CD4-positive, alpha-beta memory T cell (primary cell): ENCODE results near the gene SLC35F3. TPM values are rescaled to one million over a fixed set of nuclear protein-coding genes. Genes with fewer than 3 reads are reported as not detected.
A peak's percentile ranks its signal among the peaks of the same experiment; 100 is the strongest.
"Not testable (repeated sequence)": the region's sequence is repeated elsewhere in the genome, so short reads cannot be mapped to it uniquely, and the experiment has no call there.

Experiments
- CTCF ChIA-PET: fragments of 350-600 bp; sonication (Branson Sonifier 250); formaldehyde crosslinking; loops from one replicate; lab custom pipeline; 2021; ENCODE audit warnings: inconsistent platforms; ENCODE audit not compliant: partially characterized antibody; lab: Charles Lee
- POLR2A ChIA-PET: fragments of 350-600 bp; sonication (Branson Sonifier 250); formaldehyde crosslinking; loops from one replicate; lab custom pipeline; 2021; ENCODE audit not compliant: partially characterized antibody; lab: Charles Lee
- DNase-seq, 5 donors: peaks; one replicate each; pipeline versions ENCODE4 v3.0.0 to v3.0.0-alpha.2; 2020 to 2022; ENCODE audit warnings: mixed read lengths in 1 of 5
- H3K27ac ChIP-seq: one replicate; pipeline ENCODE4 v1.7.0; 2013; ENCODE audit warnings: low read depth, low read length
- H3K27me3 ChIP-seq: 2 replicates; pipeline ENCODE4 v1.7.0; 2013; ENCODE audit warnings: mild to moderate bottlenecking, low read length, moderate library complexity; ENCODE audit not compliant: insufficient read depth
- H3K36me3 ChIP-seq: 2 replicates; pipeline ENCODE4 v1.7.0; 2013; ENCODE audit warnings: mild to moderate bottlenecking, low read length, moderate library complexity; ENCODE audit not compliant: insufficient read depth
- H3K4me1 ChIP-seq: 2 replicates; pipeline ENCODE4 v1.7.0; 2013; ENCODE audit warnings: mild to moderate bottlenecking, low read length, moderate library complexity; ENCODE audit not compliant: insufficient read depth
- H3K4me3 ChIP-seq, 2 donors: one replicate each; pipeline ENCODE4 v1.7.0; 2013; ENCODE audit warnings: low read length in 2 of 2, mild to moderate bottlenecking in 1 of 2
- H3K9me3 ChIP-seq, 2 donors: one replicate each; pipeline ENCODE4 v1.7.0; 2013; ENCODE audit warnings: low read length in 2 of 2, control low read depth in 1 of 2; ENCODE audit not compliant: control insufficient read depth in 1 of 2
- H3K27ac Mint-ChIP-seq, 7 donors: one replicate each; pipeline ENCODE4 v1.8.0; 2020 to 2021; ENCODE audit warnings: mixed read lengths in 7 of 7, mild to moderate bottlenecking in 6 of 7, inconsistent platforms in 3 of 7, moderate library complexity in 3 of 7
- H3K27me3 Mint-ChIP-seq, 2 donors: one replicate each; pipeline ENCODE4 v1.8.0; 2020 to 2021; ENCODE audit warnings: mixed read lengths in 2 of 2
- H3K36me3 Mint-ChIP-seq, 2 donors: one replicate each; pipeline ENCODE4 v1.8.0; 2020 to 2021; ENCODE audit warnings: mixed read lengths in 2 of 2, inconsistent platforms in 1 of 2, mild to moderate bottlenecking in 1 of 2
- H3K4me1 Mint-ChIP-seq, 4 donors: one replicate each; pipeline ENCODE4 v1.8.0; 2020 to 2021; ENCODE audit warnings: mixed read lengths in 4 of 4, mild to moderate bottlenecking in 1 of 4
- H3K4me3 Mint-ChIP-seq, 8 donors: one replicate each; pipeline ENCODE4 v1.8.0; 2020 to 2021; ENCODE audit warnings: mixed read lengths in 8 of 8, mild to moderate bottlenecking in 7 of 8, moderate library complexity in 6 of 8, inconsistent platforms in 3 of 8
- H3K9me3 Mint-ChIP-seq, 8 donors: one replicate each; pipeline ENCODE4 v1.8.0; 2020 to 2021; ENCODE audit warnings: mixed read lengths in 8 of 8, mild to moderate bottlenecking in 5 of 8, inconsistent platforms in 3 of 8, moderate library complexity in 1 of 8
- intact Hi-C: fragments of 100-400 bp; cut with micrococcal nuclease; formaldehyde crosslinking; loops from one replicate; pipeline ENCODE4 v1.15.1; 2023
- polyA plus RNA-seq, 2 donors: library from polyadenylated mRNA; unstranded; fragments of 300-500 nt; fragmentation: Illumina TruSeq; gene quantifications; one replicate each; pipeline ENCODE4 v1.2.3, GENCODE V29; 2021
- total RNA-seq, 2 experiments: library from RNA; stranded (reverse); gene quantifications; one replicate each; pipeline ENCODE4 v1.2.3, GENCODE V29; 2021

The SLC35F3 gene
- total and polyA plus RNA-seq, 4 experiments from 2014 or later, result 0.12 to 0.84 TPM; not detected in 2

DNA sequence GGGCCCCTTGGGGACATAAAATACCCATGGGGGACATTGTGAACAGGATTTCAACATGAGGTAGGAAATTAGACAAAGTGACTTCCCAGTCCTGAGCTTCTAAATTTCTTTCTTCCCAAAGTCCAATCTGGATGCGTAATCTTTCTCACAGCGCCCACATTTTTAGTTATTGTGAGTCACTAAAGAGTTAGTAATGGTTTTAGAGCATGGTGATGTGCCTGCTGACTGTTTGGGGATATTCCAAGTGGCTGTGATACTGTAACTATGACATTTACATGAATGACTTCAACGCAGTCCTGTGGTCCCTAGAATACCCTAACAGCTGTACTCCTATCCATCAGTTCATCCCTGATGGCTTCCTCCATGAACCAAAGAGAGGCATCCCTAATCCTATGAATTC is 244.7 kb downstream of the SLC35F3 start:
- DNase-seq, result no peak
- intact Hi-C loops, result no loop called here
- no peaks in the 10 kb centered on the region for H3K9me3 ChIP-seq
- Mint-ChIP-seq H3K27me3 (peaks cover 15 to 19% of the 10 kb centered on the region in 2 donors), H3K36me3 (no peaks in the 10 kb centered on the region), H3K4me1 (peaks cover 0 to 4% (median 0%) of the 10 kb centered on the region in 4 donors), H3K9me3 (peaks cover 0 to 15% (median 5%) of the 10 kb centered on the region in 8 donors), H3K27ac (no peak overlapping the region), H3K4me3 (no peak overlapping the region)
- CTCF ChIA-PET, result no interaction called here
- H3K4me1 ChIP-seq, result no peaks in the 10 kb centered on the region
- POLR2A ChIA-PET, result no interaction called here
- no peaks in the 10 kb centered on the region for H3K27me3 ChIP-seq
- no peak overlapping the region for H3K4me3 ChIP-seq
- H3K36me3 ChIP-seq, result no peaks in the 10 kb centered on the region
- H3K27ac ChIP-seq, result no peak overlapping the region

- CTCF ChIA-PET, result interaction anchor here (0.9 kb wide), 1 partner anchor 159 kb away, joined by 3 read pairs; no protein-coding TSS in a partner anchor
- Mint-ChIP-seq H3K27ac (no peak overlapping the region), H3K36me3 (no peaks in the 10 kb centered on the region), H3K4me3 (no peak overlapping the region), H3K27me3 (peaks cover 13 to 17% of the 10 kb centered on the region in 2 donors), H3K9me3 (peaks cover 0 to 15% (median 5%) of the 10 kb centered on the region in 8 donors), H3K4me1 (peaks cover 0 to 4% (median 0%) of the 10 kb centered on the region in 4 donors)
- DNase-seq, result no peak
- POLR2A ChIA-PET, result no interaction called here
- Histone ChIP-seq H3K4me1 (no peaks in the 10 kb centered on the region), H3K36me3 (no peaks in the 10 kb centered on the region), H3K4me3 (no peak overlapping the region), H3K9me3 (no peaks in the 10 kb centered on the region), H3K27ac (no peak overlapping the region), H3K27me3 (no peaks in the 10 kb centered on the region)
- intact Hi-C loops, result no loop called here
These were observed 246.4 kb downstream of the SLC35F3 start for GRCh38 chr1:234150892-234151291.

- H3K4me1 Mint-ChIP-seq, H3K27ac ChIP-seq, CTCF ChIA-PET, H3K4me1 ChIP-seq, H3K27ac Mint-ChIP-seq, H3K9me3 Mint-ChIP-seq, POLR2A ChIA-PET, H3K36me3 ChIP-seq, H3K9me3 ChIP-seq, DNase-seq, H3K36me3 Mint-ChIP-seq, H3K27me3 ChIP-seq, H3K4me3 ChIP-seq, intact Hi-C loops, H3K4me3 Mint-ChIP-seq: not testable (repeated sequence)
- H3K27me3 Mint-ChIP-seq, result peaks cover 9 to 14% of the 10 kb centered on the region in 2 donors
These were observed 247.9 kb downstream of the SLC35F3 start for GRCh38 chr1:234152344-234152743.

GRCh38 chr1:234154320-234155251 is 250.1 kb downstream of the SLC35F3 start:
- no peaks in the 10 kb centered on the region for H3K36me3 Mint-ChIP-seq
- no peaks in the 10 kb centered on the region for H3K4me1 Mint-ChIP-seq
- H3K9me3 ChIP-seq, result no peaks in the 10 kb centered on the region
- no peak overlapping the region for H3K27ac Mint-ChIP-seq
- ChIA-PET POLR2A (no interaction called here), CTCF (interaction anchor here (1.0 to 1.4 kb wide), 3 partner anchors 10 to 30 kb away, joined by 3 to 4 read pairs (median 3); no protein-coding TSS in a partner anchor)
- peaks cover 0 to 2% (median 0%) of the 10 kb centered on the region in 8 donors for H3K9me3 Mint-ChIP-seq
- peaks cover 3 to 4% of the 10 kb centered on the region in 2 donors for H3K27me3 Mint-ChIP-seq
- intact Hi-C loops, result loop anchor here (1.0 kb wide), 1 partner anchor 156 kb away; no protein-coding TSS in a partner anchor
- no peaks in the 10 kb centered on the region for H3K36me3 ChIP-seq
- H3K4me1 ChIP-seq, result no peaks in the 10 kb centered on the region
- no peak overlapping the region for H3K27ac ChIP-seq
- DNase-seq, result peak in 4 of 5 donors; percentile 9 to 54 (median 42)
- H3K4me3 ChIP-seq, result no peak overlapping the region
- no peak overlapping the region for H3K4me3 Mint-ChIP-seq
- no peaks in the 10 kb centered on the region for H3K27me3 ChIP-seq

- peaks cover 0 to 8% of the 10 kb centered on the region in 2 donors for H3K27me3 Mint-ChIP-seq
- H3K4me1 Mint-ChIP-seq, result peaks cover 0 to 12% (median 6%) of the 10 kb centered on the region in 4 donors
- H3K9me3 Mint-ChIP-seq, result no peaks in the 10 kb centered on the region
- no peak overlapping the region for H3K4me3 Mint-ChIP-seq
- H3K36me3 Mint-ChIP-seq, result no peaks in the 10 kb centered on the region
- CTCF ChIA-PET, result no interaction called here
- H3K4me3 ChIP-seq, result no peak overlapping the region
- H3K27me3 ChIP-seq, result no peaks in the 10 kb centered on the region
- H3K36me3 ChIP-seq, result no peaks in the 10 kb centered on the region
- no peak for DNase-seq
- no peaks in the 10 kb centered on the region for H3K4me1 ChIP-seq
- no peak overlapping the region for H3K27ac ChIP-seq
- H3K27ac Mint-ChIP-seq, result no peak overlapping the region
- POLR2A ChIA-PET, result no interaction called here
- intact Hi-C loops, result no loop called here
- no peaks in the 10 kb centered on the region for H3K9me3 ChIP-seq
These were observed 258.2 kb downstream of the SLC35F3 start for GRCh38 chr1:234162661-234163060.

DNA sequence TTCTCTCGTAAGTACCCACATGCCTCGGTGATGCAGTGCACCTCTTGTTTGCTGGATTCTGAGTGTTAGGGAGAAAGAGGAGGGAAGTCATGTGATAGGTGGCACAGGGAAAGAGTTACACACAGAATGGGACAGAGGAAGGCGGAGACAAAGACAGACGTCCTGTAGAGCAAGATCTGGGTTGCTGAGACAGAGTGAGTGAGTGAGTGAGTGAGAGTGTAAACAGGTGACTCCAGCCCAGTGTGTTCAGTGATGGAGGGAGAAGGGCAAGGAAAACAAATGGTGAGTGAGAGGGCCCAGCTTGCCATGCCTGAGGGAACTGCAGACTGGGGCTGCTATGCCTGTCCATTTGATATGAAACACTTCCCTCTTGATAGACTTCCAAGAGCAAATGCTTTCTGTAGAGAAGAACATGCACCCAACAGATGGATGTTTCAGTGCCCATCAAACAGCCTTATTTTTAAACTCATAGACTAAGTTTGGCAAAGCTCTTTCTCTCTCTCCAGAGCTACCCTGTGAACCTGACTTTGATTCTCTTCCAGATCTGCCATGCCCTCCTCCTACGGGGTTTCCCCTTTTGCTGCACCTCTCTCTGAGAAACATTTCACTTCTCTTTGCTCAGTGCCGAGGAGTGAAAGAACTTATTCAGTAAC is 258.9 kb downstream of the SLC35F3 start:
- no peak overlapping the region for H3K27ac ChIP-seq
- H3K4me3 ChIP-seq, result no peak overlapping the region
- Mint-ChIP-seq H3K36me3 (no peaks in the 10 kb centered on the region), H3K4me3 (no peak overlapping the region), H3K9me3 (no peaks in the 10 kb centered on the region), H3K27me3 (peaks cover 0 to 10% of the 10 kb centered on the region in 2 donors), H3K4me1 (peaks cover 0 to 12% (median 6%) of the 10 kb centered on the region in 4 donors), H3K27ac (no peak overlapping the region)
- no peak for DNase-seq
- H3K9me3 ChIP-seq, result no peaks in the 10 kb centered on the region
- H3K27me3 ChIP-seq, result no peaks in the 10 kb centered on the region
- intact Hi-C loops, result no loop called here
- CTCF ChIA-PET, result no interaction called here
- H3K36me3 ChIP-seq, result no peaks in the 10 kb centered on the region
- H3K4me1 ChIP-seq, result no peaks in the 10 kb centered on the region
- POLR2A ChIA-PET, result no interaction called here

DNA sequence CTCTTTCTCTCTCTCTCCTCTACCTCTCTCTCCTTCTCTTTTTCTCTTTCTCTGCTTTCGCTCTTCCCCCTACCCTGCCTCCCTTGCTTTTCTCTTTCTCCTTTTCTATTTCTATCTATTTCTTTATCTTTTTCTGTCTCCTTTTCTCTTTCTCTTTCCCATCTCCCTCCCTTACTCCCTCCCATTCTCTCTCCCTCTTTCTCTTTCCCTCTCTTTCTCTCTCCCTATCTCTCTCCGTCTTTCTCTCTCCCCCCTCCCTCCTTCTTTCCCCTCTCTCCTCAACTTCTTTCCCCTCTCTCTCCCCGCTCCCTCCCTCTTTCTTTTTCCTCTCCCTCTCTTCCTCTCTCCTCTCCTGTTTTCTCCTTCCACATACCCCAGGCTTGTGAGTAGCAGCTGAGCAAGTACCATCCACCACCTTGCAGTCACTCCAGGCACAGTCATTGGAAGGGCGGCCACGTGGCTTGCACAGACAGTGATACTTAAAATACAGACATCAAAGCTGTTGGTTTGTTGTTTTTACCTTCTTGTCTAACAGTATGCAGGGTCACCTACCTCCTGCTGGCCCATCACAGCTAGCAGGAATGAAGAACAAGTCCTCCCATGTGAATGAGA is 259.7 kb downstream of the SLC35F3 start:
- Mint-ChIP-seq H3K36me3 (no peaks in the 10 kb centered on the region), H3K9me3 (no peaks in the 10 kb centered on the region), H3K4me1 (peaks cover 0 to 12% (median 8%) of the 10 kb centered on the region in 4 donors), H3K27ac (peak overlapping the region in 1 of 7 donors; percentile 33), H3K27me3 (peaks cover 0 to 11% of the 10 kb centered on the region in 2 donors), H3K4me3 (no peak overlapping the region)
- no peak for DNase-seq
- no peak overlapping the region for H3K27ac ChIP-seq
- ChIA-PET POLR2A (no interaction called here), CTCF (no interaction called here)
- H3K27me3 ChIP-seq, result no peaks in the 10 kb centered on the region
- no peaks in the 10 kb centered on the region for H3K9me3 ChIP-seq
- H3K4me3 ChIP-seq, result no peak overlapping the region
- no peaks in the 10 kb centered on the region for H3K4me1 ChIP-seq
- intact Hi-C loops, result no loop called here
- H3K36me3 ChIP-seq, result no peaks in the 10 kb centered on the region
